Measurements from ENCODE around the gene ZNF213.

- TF ChIP-seq, protein P1, sequence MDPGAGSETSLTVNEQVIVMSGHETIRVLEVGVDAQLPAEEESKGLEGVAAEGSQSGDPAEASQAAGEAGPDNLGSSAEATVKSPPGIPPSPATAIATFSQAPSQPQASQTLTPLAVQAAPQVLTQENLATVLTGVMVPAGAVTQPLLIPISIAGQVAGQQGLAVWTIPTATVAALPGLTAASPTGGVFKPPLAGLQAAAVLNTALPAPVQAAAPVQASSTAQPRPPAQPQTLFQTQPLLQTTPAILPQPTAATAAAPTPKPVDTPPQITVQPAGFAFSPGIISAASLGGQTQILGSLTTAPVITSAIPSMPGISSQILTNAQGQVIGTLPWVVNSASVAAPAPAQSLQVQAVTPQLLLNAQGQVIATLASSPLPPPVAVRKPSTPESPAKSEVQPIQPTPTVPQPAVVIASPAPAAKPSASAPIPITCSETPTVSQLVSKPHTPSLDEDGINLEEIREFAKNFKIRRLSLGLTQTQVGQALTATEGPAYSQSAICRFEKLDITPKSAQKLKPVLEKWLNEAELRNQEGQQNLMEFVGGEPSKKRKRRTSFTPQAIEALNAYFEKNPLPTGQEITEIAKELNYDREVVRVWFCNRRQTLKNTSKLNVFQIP (CRISPR knock-in tag; IDR thresholded peaks at IDR 0.05; ENCODE audit: borderline replicate concordance, low read depth) = no peak
- TF ChIP-seq ZFP30 (CRISPR knock-in tag; IDR thresholded peaks at IDR 0.05) = no peak
- TF ChIP-seq PPARA (CRISPR knock-in tag; IDR thresholded peaks at IDR 0.05; ENCODE audit: borderline replicate concordance) = no peak
- no peak for TF ChIP-seq RARB (CRISPR knock-in tag; IDR thresholded peaks at IDR 0.05)
- TF ChIP-seq ZNF565 (CRISPR knock-in tag; conservative IDR thresholded peaks at IDR 0.05; ENCODE audit: low read depth) = no peak
- TF ChIP-seq, protein P2, sequence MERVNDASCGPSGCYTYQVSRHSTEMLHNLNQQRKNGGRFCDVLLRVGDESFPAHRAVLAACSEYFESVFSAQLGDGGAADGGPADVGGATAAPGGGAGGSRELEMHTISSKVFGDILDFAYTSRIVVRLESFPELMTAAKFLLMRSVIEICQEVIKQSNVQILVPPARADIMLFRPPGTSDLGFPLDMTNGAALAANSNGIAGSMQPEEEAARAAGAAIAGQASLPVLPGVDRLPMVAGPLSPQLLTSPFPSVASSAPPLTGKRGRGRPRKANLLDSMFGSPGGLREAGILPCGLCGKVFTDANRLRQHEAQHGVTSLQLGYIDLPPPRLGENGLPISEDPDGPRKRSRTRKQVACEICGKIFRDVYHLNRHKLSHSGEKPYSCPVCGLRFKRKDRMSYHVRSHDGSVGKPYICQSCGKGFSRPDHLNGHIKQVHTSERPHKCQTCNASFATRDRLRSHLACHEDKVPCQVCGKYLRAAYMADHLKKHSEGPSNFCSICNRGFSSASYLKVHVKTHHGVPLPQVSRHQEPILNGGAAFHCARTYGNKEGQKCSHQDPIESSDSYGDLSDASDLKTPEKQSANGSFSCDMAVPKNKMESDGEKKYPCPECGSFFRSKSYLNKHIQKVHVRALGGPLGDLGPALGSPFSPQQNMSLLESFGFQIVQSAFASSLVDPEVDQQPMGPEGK (CRISPR knock-in tag; IDR thresholded peaks at IDR 0.05; ENCODE audit: borderline replicate concordance) = no peak
- TF ChIP-seq CSDC2 (CRISPR knock-in tag; IDR thresholded peaks at IDR 0.05) = no peak
- no peak for TF ChIP-seq ZFP3 (CRISPR knock-in tag; IDR thresholded peaks at IDR 0.05)
- TF ChIP-seq, protein P3, sequence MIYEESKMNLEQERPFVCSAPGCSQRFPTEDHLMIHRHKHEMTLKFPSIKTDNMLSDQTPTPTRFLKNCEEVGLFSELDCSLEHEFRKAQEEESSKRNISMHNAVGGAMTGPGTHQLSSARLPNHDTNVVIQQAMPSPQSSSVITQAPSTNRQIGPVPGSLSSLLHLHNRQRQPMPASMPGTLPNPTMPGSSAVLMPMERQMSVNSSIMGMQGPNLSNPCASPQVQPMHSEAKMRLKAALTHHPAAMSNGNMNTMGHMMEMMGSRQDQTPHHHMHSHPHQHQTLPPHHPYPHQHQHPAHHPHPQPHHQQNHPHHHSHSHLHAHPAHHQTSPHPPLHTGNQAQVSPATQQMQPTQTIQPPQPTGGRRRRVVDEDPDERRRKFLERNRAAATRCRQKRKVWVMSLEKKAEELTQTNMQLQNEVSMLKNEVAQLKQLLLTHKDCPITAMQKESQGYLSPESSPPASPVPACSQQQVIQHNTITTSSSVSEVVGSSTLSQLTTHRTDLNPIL (CRISPR knock-in tag; IDR thresholded peaks at IDR 0.05; ENCODE audit: low read depth) = no peak
- no peak for TF ChIP-seq TCF4 (CRISPR knock-in tag; IDR thresholded peaks at IDR 0.05; ENCODE audit: borderline replicate concordance)
- TF ChIP-seq ZNF8 (CRISPR knock-in tag; IDR thresholded peaks at IDR 0.05) = no peak
- no peak for TF ChIP-seq GLIS3 (CRISPR knock-in tag; IDR thresholded peaks at IDR 0.05)
- no peak for TF ChIP-seq BACH2 (CRISPR knock-in tag; IDR thresholded peaks at IDR 0.05; ENCODE audit: borderline replicate concordance)
Measured at GRCh38 chr16:3142770-3143169, 7.9 kb downstream of the ZNF213 start.
